ENCODE results near the gene PIEZO2.

The PIEZO2 gene

GRCh38 chr18:11000071-11000470, 149.3 kb downstream of the PIEZO2 start:
- Histone ChIP-seq H3K4me1 (ENCODE audit: insufficient read depth, low read length) (peaks cover 3% of the 10 kb centered on the region), H3K9me3 (ENCODE audit: low read length) (no peaks in the 10 kb centered on the region), H3K27ac (ENCODE audit: low read depth, low read length) (no peak overlapping the region), H3K9ac (ENCODE audit: low read length) (no peak overlapping the region), H3K4me3 (ENCODE audit: low read depth in 1 of 2, low read length in 2 of 2) (no peak overlapping the region), H3K36me3 (ENCODE audit: insufficient read depth, low read length) (no peaks in the 10 kb centered on the region), H3K27me3 (ENCODE audit: control insufficient read depth in 1 of 2, insufficient read depth in 2 of 2, low read length in 2 of 2) (no peaks in the 10 kb centered on the region)

- Histone ChIP-seq H3K27me3 (ENCODE audit: control insufficient read depth in 1 of 2, insufficient read depth in 2 of 2, low read length in 2 of 2) (no peaks in the 10 kb centered on the region), H3K9me3 (ENCODE audit: low read length) (no peaks in the 10 kb centered on the region), H3K9ac (ENCODE audit: low read length) (no peak overlapping the region), H3K4me3 (ENCODE audit: low read depth in 1 of 2, low read length in 2 of 2) (no peak overlapping the region), H3K36me3 (ENCODE audit: insufficient read depth, low read length) (no peaks in the 10 kb centered on the region), H3K4me1 (ENCODE audit: insufficient read depth, low read length) (no peaks in the 10 kb centered on the region), H3K27ac (ENCODE audit: low read depth, low read length) (no peak overlapping the region)
Observed at GRCh38 chr18:10997885-10998284, 151.5 kb downstream of the PIEZO2 start.

DNA sequence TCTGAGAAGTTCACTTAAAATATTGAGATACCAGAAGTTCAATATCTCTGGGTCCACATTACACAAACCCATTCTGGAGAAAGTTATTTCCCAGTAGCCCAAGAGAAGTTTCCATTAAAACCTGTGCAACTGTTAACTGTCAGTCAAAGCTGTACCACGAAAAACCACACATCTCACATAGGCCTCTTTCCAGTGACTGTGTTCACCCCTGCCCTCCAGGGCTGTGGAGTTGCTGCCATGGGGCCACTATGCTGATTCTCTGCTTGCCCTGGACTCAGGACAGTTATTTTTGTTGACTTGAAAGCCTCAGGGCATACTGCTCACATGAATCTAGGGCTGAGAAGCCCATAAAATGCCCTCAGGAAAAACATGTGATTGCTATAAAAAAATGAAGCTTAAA, 153.8 kb downstream of the PIEZO2 start:
- no peak overlapping the region for H3K27ac ChIP-seq (ENCODE audit: low read depth, low read length)
- H3K27me3 ChIP-seq (ENCODE audit: control insufficient read depth in 1 of 2, insufficient read depth in 2 of 2, low read length in 2 of 2): no peaks in the 10 kb centered on the region
- H3K9me3 ChIP-seq (ENCODE audit: low read length): no peaks in the 10 kb centered on the region
- H3K9ac ChIP-seq (ENCODE audit: low read length): no peak overlapping the region
- no peak overlapping the region for H3K4me3 ChIP-seq (ENCODE audit: low read depth in 1 of 2, low read length in 2 of 2)
- H3K36me3 ChIP-seq (ENCODE audit: insufficient read depth, low read length): no peaks in the 10 kb centered on the region
- H3K4me1 ChIP-seq (ENCODE audit: insufficient read depth, low read length): no peaks in the 10 kb centered on the region

- Histone ChIP-seq H3K9ac (ENCODE audit: low read length) (no peak overlapping the region), H3K9me3 (ENCODE audit: low read length) (no peaks in the 10 kb centered on the region), H3K36me3 (ENCODE audit: insufficient read depth, low read length) (no peaks in the 10 kb centered on the region), H3K4me1 (ENCODE audit: insufficient read depth, low read length) (no peaks in the 10 kb centered on the region), H3K27me3 (ENCODE audit: control insufficient read depth in 1 of 2, insufficient read depth in 2 of 2, low read length in 2 of 2) (no peaks in the 10 kb centered on the region), H3K4me3 (ENCODE audit: low read depth in 1 of 2, low read length in 2 of 2) (no peak overlapping the region), H3K27ac (ENCODE audit: low read depth, low read length) (no peak overlapping the region)
Observed at GRCh38 chr18:10989486-10989885, 159.9 kb downstream of the PIEZO2 start.

DNA sequence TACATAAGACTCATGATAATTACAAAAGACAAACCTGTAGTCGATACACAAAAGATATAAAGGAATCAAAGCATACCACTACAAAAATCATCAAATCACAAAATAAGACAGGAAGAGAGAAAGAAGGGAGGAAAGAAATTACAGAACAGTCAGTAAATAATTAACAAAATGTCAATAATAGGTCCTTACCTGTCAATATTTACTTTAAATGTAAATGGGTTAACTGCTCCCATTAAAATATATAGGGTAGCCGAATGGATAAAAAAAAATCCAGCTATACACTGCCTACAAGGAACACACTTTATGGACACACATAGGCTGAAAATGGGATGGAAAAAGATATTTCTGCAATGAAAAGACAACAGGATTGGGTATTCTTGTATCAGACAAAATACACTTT, 163.7 kb downstream of the PIEZO2 start:
- Histone ChIP-seq H3K27me3 (ENCODE audit: control insufficient read depth in 1 of 2, insufficient read depth in 2 of 2, low read length in 2 of 2) (no peaks in the 10 kb centered on the region), H3K9me3 (ENCODE audit: low read length) (peaks cover 4% of the 10 kb centered on the region), H3K27ac (ENCODE audit: low read depth, low read length) (no peak overlapping the region)

GRCh38 chr18:10979411-10979810, 170.0 kb downstream of the PIEZO2 start:
- H3K27ac ChIP-seq (ENCODE audit: low read depth, low read length): no peak overlapping the region
- H3K36me3 ChIP-seq (ENCODE audit: insufficient read depth, low read length): no peaks in the 10 kb centered on the region
- H3K4me3 ChIP-seq (ENCODE audit: low read depth in 1 of 2, low read length in 2 of 2): no peak overlapping the region
- H3K9me3 ChIP-seq (ENCODE audit: low read length): peaks cover 4% of the 10 kb centered on the region
- no peaks in the 10 kb centered on the region for H3K27me3 ChIP-seq (ENCODE audit: control insufficient read depth in 1 of 2, insufficient read depth in 2 of 2, low read length in 2 of 2)
- H3K9ac ChIP-seq (ENCODE audit: low read length): no peak overlapping the region
- no peaks in the 10 kb centered on the region for H3K4me1 ChIP-seq (ENCODE audit: insufficient read depth, low read length)

More for the DNA sequence above, 163.7 kb downstream of the PIEZO2 start:
- no peak overlapping the region for H3K9ac ChIP-seq (ENCODE audit: low read length)
- no peaks in the 10 kb centered on the region for H3K4me1 ChIP-seq (ENCODE audit: insufficient read depth, low read length)
- H3K36me3 ChIP-seq (ENCODE audit: insufficient read depth, low read length): no peaks in the 10 kb centered on the region
- H3K4me3 ChIP-seq (ENCODE audit: low read depth in 1 of 2, low read length in 2 of 2): no peak overlapping the region

DNA sequence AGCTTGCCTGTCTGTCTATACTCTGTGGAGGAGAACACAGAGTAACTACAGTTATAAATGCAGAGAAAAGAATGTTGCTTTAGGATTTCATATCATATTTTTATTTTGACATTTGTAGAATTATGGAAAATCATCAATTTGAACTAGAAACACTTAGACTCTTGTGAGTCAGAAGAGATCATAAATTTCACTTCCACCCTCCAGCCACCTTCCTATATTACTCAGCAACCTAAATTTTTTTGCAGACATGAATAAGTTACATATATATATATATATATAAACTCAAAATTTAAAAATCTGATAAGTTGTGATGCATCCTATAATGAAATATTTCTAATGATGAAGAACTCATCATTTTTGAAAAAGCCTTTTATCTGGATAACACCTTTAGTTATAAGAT, 172.3 kb downstream of the PIEZO2 start:
- Histone ChIP-seq H3K27ac (ENCODE audit: low read depth, low read length) (no peak overlapping the region), H3K4me1 (ENCODE audit: insufficient read depth, low read length) (no peaks in the 10 kb centered on the region), H3K36me3 (ENCODE audit: insufficient read depth, low read length) (no peaks in the 10 kb centered on the region), H3K9me3 (ENCODE audit: low read length) (no peaks in the 10 kb centered on the region), H3K4me3 (ENCODE audit: low read depth in 1 of 2, low read length in 2 of 2) (no peak overlapping the region), H3K9ac (ENCODE audit: low read length) (no peak overlapping the region), H3K27me3 (ENCODE audit: control insufficient read depth in 1 of 2, insufficient read depth in 2 of 2, low read length in 2 of 2) (no peaks in the 10 kb centered on the region)

DNA sequence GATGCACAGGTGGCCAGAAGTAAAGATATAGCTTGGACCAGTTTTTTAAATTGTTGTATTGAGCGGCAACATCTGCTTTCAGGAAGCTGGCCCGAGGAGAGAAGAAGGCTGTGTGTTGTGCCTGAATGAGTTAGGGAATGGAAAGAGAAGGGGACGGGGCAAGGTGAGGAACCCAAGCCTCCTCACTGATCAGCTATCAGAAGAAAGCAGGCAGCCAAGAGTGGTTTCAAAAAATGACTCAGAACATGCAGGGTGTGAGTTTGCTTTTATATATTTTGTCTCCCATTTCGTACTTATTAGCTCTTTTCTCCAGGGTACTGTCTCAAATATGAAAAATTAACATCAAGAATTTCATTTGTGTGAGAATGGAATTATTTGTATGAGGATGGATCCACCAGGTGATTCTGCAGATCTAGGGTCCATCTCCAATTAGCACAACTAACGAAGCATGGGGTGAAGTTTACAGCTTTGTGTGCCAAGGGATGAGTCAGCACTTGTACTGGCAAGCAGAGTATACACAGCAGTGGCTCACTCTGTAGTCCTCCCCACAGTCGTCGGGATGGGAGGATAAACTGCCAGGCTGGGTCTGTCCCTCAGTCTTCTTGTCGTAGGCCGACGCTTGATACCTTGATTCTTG, 175.7 kb downstream of the PIEZO2 start:
- H3K9me3 ChIP-seq (ENCODE audit: low read length): no peaks in the 10 kb centered on the region
- H3K27me3 ChIP-seq (ENCODE audit: control insufficient read depth in 1 of 2, insufficient read depth in 2 of 2, low read length in 2 of 2): no peaks in the 10 kb centered on the region
- no peak overlapping the region for H3K4me3 ChIP-seq (ENCODE audit: low read depth in 1 of 2, low read length in 2 of 2)
- H3K9ac ChIP-seq (ENCODE audit: low read length): no peak overlapping the region
- H3K27ac ChIP-seq (ENCODE audit: low read depth, low read length): no peak overlapping the region
- no peaks in the 10 kb centered on the region for H3K4me1 ChIP-seq (ENCODE audit: insufficient read depth, low read length)
- no peaks in the 10 kb centered on the region for H3K36me3 ChIP-seq (ENCODE audit: insufficient read depth, low read length)

GRCh38 chr18:10971717-10972116, 177.7 kb downstream of the PIEZO2 start:
- Histone ChIP-seq H3K9ac (ENCODE audit: low read length) (no peak overlapping the region), H3K4me3 (ENCODE audit: low read depth in 1 of 2, low read length in 2 of 2) (no peak overlapping the region), H3K27ac (ENCODE audit: low read depth, low read length) (no peak overlapping the region), H3K9me3 (ENCODE audit: low read length) (no peaks in the 10 kb centered on the region), H3K27me3 (ENCODE audit: control insufficient read depth in 1 of 2, insufficient read depth in 2 of 2, low read length in 2 of 2) (no peaks in the 10 kb centered on the region), H3K4me1 (ENCODE audit: insufficient read depth, low read length) (no peaks in the 10 kb centered on the region), H3K36me3 (ENCODE audit: insufficient read depth, low read length) (no peaks in the 10 kb centered on the region)

DNA sequence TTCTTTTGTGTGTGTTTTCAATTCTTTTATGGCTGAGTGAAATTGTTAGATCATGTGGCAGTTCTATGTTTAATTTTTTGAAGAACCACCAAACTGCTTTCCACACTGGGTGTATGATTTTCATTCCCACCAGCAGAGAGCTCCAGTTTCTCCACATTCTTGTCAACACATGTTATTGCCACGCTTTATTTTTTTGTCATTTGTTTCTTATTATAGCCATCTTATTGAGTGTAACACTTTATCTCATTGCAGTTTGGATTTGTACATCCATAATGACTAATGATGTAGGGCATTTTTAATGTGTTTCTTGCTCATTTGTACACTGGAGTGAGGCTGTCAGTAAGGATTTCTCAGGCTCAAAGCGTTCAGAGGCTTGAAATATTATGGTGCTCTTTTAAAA, 184.2 kb downstream of the PIEZO2 start:
- H3K27ac ChIP-seq (ENCODE audit: low read depth, low read length): no peak overlapping the region
- H3K9ac ChIP-seq (ENCODE audit: low read length): no peak overlapping the region
- no peak overlapping the region for H3K4me3 ChIP-seq (ENCODE audit: low read depth in 1 of 2, low read length in 2 of 2)
- H3K4me1 ChIP-seq (ENCODE audit: insufficient read depth, low read length): no peaks in the 10 kb centered on the region
- H3K27me3 ChIP-seq (ENCODE audit: control insufficient read depth in 1 of 2, insufficient read depth in 2 of 2, low read length in 2 of 2): no peaks in the 10 kb centered on the region
- H3K36me3 ChIP-seq (ENCODE audit: insufficient read depth, low read length): no peaks in the 10 kb centered on the region
- H3K9me3 ChIP-seq (ENCODE audit: low read length): no peaks in the 10 kb centered on the region

GRCh38 chr18:10953672-10954071, 195.7 kb downstream of the PIEZO2 start:
- Histone ChIP-seq H3K36me3 (ENCODE audit: insufficient read depth, low read length) (no peaks in the 10 kb centered on the region), H3K4me3 (ENCODE audit: low read depth in 1 of 2, low read length in 2 of 2) (no peak overlapping the region), H3K4me1 (ENCODE audit: insufficient read depth, low read length) (no peaks in the 10 kb centered on the region)

More at GRCh38 chr18:10953672-10954071, 195.7 kb downstream of the PIEZO2 start:
- Histone ChIP-seq H3K27ac (ENCODE audit: low read depth, low read length) (no peak overlapping the region), H3K27me3 (ENCODE audit: control insufficient read depth in 1 of 2, insufficient read depth in 2 of 2, low read length in 2 of 2) (no peaks in the 10 kb centered on the region), H3K9ac (ENCODE audit: low read length) (no peak overlapping the region), H3K9me3 (ENCODE audit: low read length) (no peaks in the 10 kb centered on the region)

All from muscle layer of colon (tissue), 2 donors.